Measurements from ENCODE around the gene FGF2.

DNA sequence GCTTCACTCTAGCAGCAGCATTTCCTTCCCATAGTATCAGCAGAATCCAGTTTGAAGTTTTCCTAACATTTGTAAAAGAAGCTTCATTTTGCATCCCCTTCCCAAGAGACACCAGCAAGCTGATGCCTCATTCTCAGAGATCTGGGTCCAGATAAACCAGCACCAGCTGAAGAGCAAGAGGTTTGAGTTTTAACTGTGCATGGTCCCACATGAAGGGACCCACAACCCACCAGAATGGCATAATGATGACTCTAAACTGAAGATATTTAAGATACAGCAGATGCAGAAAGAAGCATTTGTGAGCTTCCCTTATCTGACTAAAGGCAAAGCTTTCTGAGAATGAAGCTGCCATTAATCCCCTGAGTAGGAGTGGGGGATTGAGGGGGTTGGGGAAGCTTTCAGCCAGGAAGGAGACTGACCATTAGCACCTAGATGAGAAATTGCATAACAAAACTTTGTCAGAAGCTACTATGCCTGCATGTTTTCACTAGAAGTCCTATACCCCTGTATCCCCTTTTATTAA lies 77.2 kb downstream of the FGF2 start:
- TF ChIP-seq, protein P1, sequence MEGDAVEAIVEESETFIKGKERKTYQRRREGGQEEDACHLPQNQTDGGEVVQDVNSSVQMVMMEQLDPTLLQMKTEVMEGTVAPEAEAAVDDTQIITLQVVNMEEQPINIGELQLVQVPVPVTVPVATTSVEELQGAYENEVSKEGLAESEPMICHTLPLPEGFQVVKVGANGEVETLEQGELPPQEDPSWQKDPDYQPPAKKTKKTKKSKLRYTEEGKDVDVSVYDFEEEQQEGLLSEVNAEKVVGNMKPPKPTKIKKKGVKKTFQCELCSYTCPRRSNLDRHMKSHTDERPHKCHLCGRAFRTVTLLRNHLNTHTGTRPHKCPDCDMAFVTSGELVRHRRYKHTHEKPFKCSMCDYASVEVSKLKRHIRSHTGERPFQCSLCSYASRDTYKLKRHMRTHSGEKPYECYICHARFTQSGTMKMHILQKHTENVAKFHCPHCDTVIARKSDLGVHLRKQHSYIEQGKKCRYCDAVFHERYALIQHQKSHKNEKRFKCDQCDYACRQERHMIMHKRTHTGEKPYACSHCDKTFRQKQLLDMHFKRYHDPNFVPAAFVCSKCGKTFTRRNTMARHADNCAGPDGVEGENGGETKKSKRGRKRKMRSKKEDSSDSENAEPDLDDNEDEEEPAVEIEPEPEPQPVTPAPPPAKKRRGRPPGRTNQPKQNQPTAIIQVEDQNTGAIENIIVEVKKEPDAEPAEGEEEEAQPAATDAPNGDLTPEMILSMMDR (IDR thresholded peaks at IDR 0.05) = no peak
- TF ChIP-seq POLR2A (IDR thresholded peaks at IDR 0.05) (no peak), POLR2AphosphoS5 (IDR thresholded peaks at IDR 0.05) (no peak), EP300 (IDR thresholded peaks at IDR 0.05) (no peak)
